Tibial nerve (tissue), 4 donors: ENCODE data around the gene MRC1.

Experiments
- CTCF ChIP-seq, 5 experiments: fragments of 200-600 bp in 3 of 5; fragments of 450-650 bp in 2 of 5; sonication (generic) in 3 of 5; IDR thresholded peaks; one replicate each; pipeline ENCODE4 v1.5.1; 2016 to 2019; ENCODE audit warnings: antibody characterized with exemption in 5 of 5, mild to moderate bottlenecking in 3 of 5, moderate library complexity in 2 of 5
- EP300 ChIP-seq, 2 donors: sonication (generic); formaldehyde crosslinking; IDR thresholded peaks; one replicate each; pipeline ENCODE4 v1.6.1; 2017; ENCODE audit warnings: antibody characterized with exemption in 2 of 2, mild to moderate bottlenecking in 1 of 2
- POLR2A ChIP-seq, 2 donors: fragments of 450-650 bp; IDR thresholded peaks; one replicate each; pipeline ENCODE4 v1.6.1; 2017; ENCODE audit warnings: antibody characterized with exemption in 2 of 2, mild to moderate bottlenecking in 2 of 2, moderate library complexity in 2 of 2

GRCh38 chr10:17877121-17877520, 68.0 kb downstream of the MRC1 start:
- TF ChIP-seq CTCF (IDR thresholded peaks at IDR 0.05), result no peak
- TF ChIP-seq POLR2A (IDR thresholded peaks at IDR 0.05), result no peak
- no peak for TF ChIP-seq EP300 (IDR thresholded peaks at IDR 0.05)
